Loucy (cell line): ENCODE measurements around the gene RSAD2.

Source experiments
- H2AFZ ChIP-seq: fragments of 200-600 bp; sonication (generic); 2 replicates; pipeline ENCODE4 v1.6.0; 2016; ENCODE audit warnings: antibody characterized with exemption, mild to moderate bottlenecking, low read length, moderate library complexity
- H3F3A ChIP-seq: fragments of 200-600 bp; 2 replicates; pipeline ENCODE4 v1.6.0; 2016; ENCODE audit warnings: antibody characterized with exemption, low read depth, mild to moderate bottlenecking
- H3K27me3 ChIP-seq: fragments of 200-600 bp; sonication (generic); 2 replicates; pipeline ENCODE4 v1.6.1; 2014; ENCODE audit warnings: low read length, mild to moderate bottlenecking; ENCODE audit not compliant: insufficient read depth, poor library complexity, severe bottlenecking
- H3K36me3 ChIP-seq: fragments of 200-600 bp; sonication (generic); 2 replicates; pipeline ENCODE4 v1.6.1; 2016; ENCODE audit warnings: low read length; ENCODE audit not compliant: insufficient read depth
- H3K4me1 ChIP-seq: fragments of 200-600 bp; sonication (generic); 2 replicates; pipeline ENCODE4 v1.5.1; 2014; ENCODE audit warnings: low read length, mild to moderate bottlenecking; ENCODE audit not compliant: insufficient read depth, poor library complexity, severe bottlenecking
- H3K4me2 ChIP-seq: fragments of 200-600 bp; sonication (generic); 2 replicates; pipeline ENCODE4 v1.6.0; 2014; ENCODE audit warnings: antibody characterized with exemption, low read length, low read depth, mild to moderate bottlenecking; ENCODE audit not compliant: poor library complexity, severe bottlenecking
- H3K4me3 ChIP-seq: fragments of 200-600 bp; sonication (generic); 2 replicates; pipeline ENCODE4 v1.5.1; 2014; ENCODE audit warnings: low read length, mild to moderate bottlenecking, mixed read lengths; ENCODE audit not compliant: poor library complexity, severe bottlenecking
- H3K79me2 ChIP-seq: fragments of 200-600 bp; sonication (generic); 2 replicates; pipeline ENCODE4 v1.6.1; 2014; ENCODE audit warnings: low read length; ENCODE audit not compliant: insufficient read depth
- H3K9ac ChIP-seq: fragments of 200-600 bp; sonication (generic); 2 replicates; pipeline ENCODE4 v1.6.0; 2014; ENCODE audit warnings: mild to moderate bottlenecking, low read depth, low read length, moderate library complexity; ENCODE audit not compliant: poor library complexity, severe bottlenecking
- H3K9me2 ChIP-seq: fragments of 200-600 bp; sonication (generic); replicated peaks from 2 replicates; pipeline ENCODE4 v1.6.1; 2016; ENCODE audit warnings: low read depth, low read length, mixed read lengths
- H3K9me3 ChIP-seq: fragments of 200-600 bp; sonication (generic); 2 replicates; pipeline ENCODE4 v1.6.1; 2014; ENCODE audit warnings: mild to moderate bottlenecking, antibody characterized with exemption, low read length, low read depth; ENCODE audit not compliant: insufficient read depth
- H4K20me1 ChIP-seq: fragments of 200-600 bp; sonication (generic); 2 replicates; pipeline ENCODE4 v1.6.0; 2014; ENCODE audit warnings: antibody characterized with exemption, low read length, mild to moderate bottlenecking; ENCODE audit not compliant: insufficient read depth, poor library complexity, severe bottlenecking
- CTCF ChIP-seq: fragments of 200-600 bp; sonication (generic); conservative IDR thresholded peaks from 2 replicates; pipeline ENCODE4 v1.5.1; 2014; ENCODE audit warnings: mild to moderate bottlenecking, antibody characterized with exemption, low read length
- EZH2phosphoT487 ChIP-seq: fragments of 200-600 bp; IDR thresholded peaks from 2 replicates; pipeline ENCODE4 v1.6.1; 2018; ENCODE audit warnings: antibody characterized with exemption, mild to moderate bottlenecking, moderate library complexity, borderline replicate concordance

Gene RSAD2

GRCh38 chr2:6943523-6943922 is 65.9 kb downstream of the RSAD2 start:
- Histone ChIP-seq H3K27me3 (no peaks in the 10 kb centered on the region), H3K79me2 (no peaks in the 10 kb centered on the region; the same call in 1 of the 2 replicates), H3K36me3 (peaks cover 21% of the 10 kb centered on the region; the same call in 1 of the 2 replicates), H3K9me3 (no peaks in the 10 kb centered on the region), H3K4me1 (no peaks in the 10 kb centered on the region), H3F3A (no peaks in the 10 kb centered on the region), H3K9ac (no peak overlapping the region), H3K4me2 (no peak overlapping the region), H3K4me3 (no peak overlapping the region), H4K20me1 (no peaks in the 10 kb centered on the region), H2AFZ (no peak overlapping the region), H3K9me2 (no peaks in the 10 kb centered on the region)
- TF ChIP-seq EZH2phosphoT487 = no peak
- TF ChIP-seq CTCF = no peak

- H3K27me3 ChIP-seq = no peaks in the 10 kb centered on the region
These were observed 66.4 kb downstream of the RSAD2 start for GRCh38 chr2:6943971-6944370.

GRCh38 chr2:6944555-6944954 is 67.0 kb downstream of the RSAD2 start:
- Histone ChIP-seq H3K9ac (no peak overlapping the region), H3K36me3 (peaks cover 21% of the 10 kb centered on the region; the same call in 1 of the 2 replicates)

More at GRCh38 chr2:6943971-6944370, 66.4 kb downstream of the RSAD2 start:
- Histone ChIP-seq H3K4me1 (no peaks in the 10 kb centered on the region), H3K36me3 (peaks cover 21% of the 10 kb centered on the region; the same call in 1 of the 2 replicates), H3K4me3 (no peak overlapping the region), H3K4me2 (no peak overlapping the region), H3K9ac (no peak overlapping the region), H3K9me3 (no peaks in the 10 kb centered on the region), H3K9me2 (no peaks in the 10 kb centered on the region), H2AFZ (no peak overlapping the region), H3F3A (no peaks in the 10 kb centered on the region), H4K20me1 (no peaks in the 10 kb centered on the region), H3K79me2 (no peaks in the 10 kb centered on the region; the same call in 1 of the 2 replicates)
- TF ChIP-seq CTCF = no peak
- TF ChIP-seq EZH2phosphoT487 = no peak

More at GRCh38 chr2:6944555-6944954, 67.0 kb downstream of the RSAD2 start:
- TF ChIP-seq EZH2phosphoT487 (no peak), CTCF (no peak)
- Histone ChIP-seq H3K9me2 (no peaks in the 10 kb centered on the region), H3K4me3 (no peak overlapping the region), H4K20me1 (no peaks in the 10 kb centered on the region), H3F3A (no peaks in the 10 kb centered on the region), H3K4me1 (no peaks in the 10 kb centered on the region), H2AFZ (no peak overlapping the region), H3K9me3 (no peaks in the 10 kb centered on the region), H3K79me2 (no peaks in the 10 kb centered on the region; the same call in 1 of the 2 replicates), H3K27me3 (no peaks in the 10 kb centered on the region), H3K4me2 (no peak overlapping the region)
